Measurements from ENCODE around the gene DACT1.
"Not testable (repeated sequence)": the region's sequence is repeated elsewhere in the genome, so short reads cannot be mapped to it uniquely, and the experiment has no call there.

Gene DACT1

DNA sequence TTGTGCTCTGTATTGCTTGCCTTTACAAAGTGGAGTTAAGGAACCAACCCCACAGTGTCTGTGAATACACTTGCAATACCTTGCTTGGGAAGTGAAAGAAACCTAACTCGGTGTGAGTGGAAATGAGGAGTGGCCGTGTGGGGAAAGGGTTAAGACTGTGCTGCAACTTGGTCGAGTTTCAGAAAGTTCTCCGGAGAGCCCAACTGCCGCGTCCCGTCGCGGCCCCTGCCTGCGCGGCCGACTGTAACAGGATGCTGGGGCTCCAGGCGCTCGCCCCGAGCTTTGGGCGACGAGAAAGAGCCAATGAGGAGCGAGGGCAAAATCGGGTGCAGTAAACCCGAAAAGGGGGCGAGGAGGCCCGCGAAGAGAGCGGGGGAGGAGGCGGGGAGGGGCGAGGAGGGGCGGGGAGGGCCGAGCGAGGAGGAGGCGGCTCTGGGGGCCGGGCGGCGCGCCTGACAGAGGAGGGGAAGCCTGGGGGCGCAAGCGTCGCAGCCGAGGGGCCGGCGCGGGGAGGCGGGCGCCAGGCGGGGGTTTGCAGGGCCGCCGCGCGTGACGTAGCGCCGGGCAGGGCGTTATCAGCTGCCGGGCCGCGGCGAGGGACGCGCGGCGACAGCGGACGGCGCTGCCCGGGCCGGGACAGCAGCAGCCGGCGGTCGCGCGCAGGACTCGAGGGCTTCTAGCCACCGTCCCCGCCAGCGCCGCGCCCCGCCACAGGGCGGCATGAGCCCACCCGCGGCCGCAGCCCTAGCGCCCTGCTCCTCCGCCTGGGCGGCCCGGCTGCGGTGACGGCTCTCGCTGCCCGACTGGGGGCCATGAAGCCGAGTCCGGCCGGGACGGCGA, at the start of gene DACT1:
DACT1 (plus strand) TSS at position 572 of the 840 bp plus-strand sequence; CDS start at position 813, 241 bp downstream.
- no peak for DNase-seq (ENCODE audit: extremely low read depth in 1 of 2, low read depth in 1 of 2)

- DNase-seq (ENCODE audit: extremely low read depth in 1 of 2, low read depth in 1 of 2): not testable (repeated sequence)
Observed at GRCh38 chr14:58588321-58588720, 49.4 kb upstream of the DACT1 start.

DNA sequence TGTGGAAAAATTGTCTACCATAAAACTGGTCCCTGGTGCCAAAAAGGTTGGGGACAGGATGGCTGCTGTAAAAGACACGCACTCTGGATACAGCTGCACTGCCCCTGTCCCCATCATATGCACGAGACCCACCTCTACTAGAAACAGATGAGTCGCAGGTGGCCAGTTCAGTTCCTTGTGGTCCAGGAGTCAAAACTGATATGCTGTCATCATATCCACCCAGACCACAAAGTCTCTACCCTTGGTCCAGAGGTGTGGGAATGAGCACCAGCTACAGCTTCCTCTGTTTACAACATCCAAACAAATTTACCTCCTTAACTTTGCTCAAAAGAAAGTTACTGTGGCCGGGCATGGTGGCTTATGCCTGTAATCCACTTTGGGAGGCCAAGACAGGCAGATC, 43.8 kb upstream of the DACT1 start:
- DNase-seq (ENCODE audit: extremely low read depth in 1 of 2, low read depth in 1 of 2): no peak

DNA sequence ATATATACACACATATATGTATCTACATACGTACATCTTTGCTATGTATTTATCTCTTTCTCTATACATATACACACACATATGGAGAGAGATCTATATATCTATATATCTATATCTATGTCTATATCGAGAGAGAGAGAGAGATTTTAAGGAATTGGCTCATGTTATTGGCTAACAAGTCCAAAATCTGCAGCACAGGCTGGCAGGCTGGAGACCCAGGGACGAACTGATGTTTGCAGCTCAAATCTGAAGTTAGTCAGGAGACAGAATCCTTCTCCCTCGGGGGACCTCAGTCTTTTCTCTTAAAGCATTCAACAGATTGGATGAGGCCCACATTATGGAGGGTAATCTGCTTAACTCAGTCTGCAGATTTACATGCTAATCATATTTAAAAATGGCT, 40.7 kb upstream of the DACT1 start:
- no peak for DNase-seq (ENCODE audit: extremely low read depth in 1 of 2, low read depth in 1 of 2)

- DNase-seq (ENCODE audit: extremely low read depth in 1 of 2, low read depth in 1 of 2): no peak
Observed at GRCh38 chr14:58598028-58598803, 39.5 kb upstream of the DACT1 start.

DNA sequence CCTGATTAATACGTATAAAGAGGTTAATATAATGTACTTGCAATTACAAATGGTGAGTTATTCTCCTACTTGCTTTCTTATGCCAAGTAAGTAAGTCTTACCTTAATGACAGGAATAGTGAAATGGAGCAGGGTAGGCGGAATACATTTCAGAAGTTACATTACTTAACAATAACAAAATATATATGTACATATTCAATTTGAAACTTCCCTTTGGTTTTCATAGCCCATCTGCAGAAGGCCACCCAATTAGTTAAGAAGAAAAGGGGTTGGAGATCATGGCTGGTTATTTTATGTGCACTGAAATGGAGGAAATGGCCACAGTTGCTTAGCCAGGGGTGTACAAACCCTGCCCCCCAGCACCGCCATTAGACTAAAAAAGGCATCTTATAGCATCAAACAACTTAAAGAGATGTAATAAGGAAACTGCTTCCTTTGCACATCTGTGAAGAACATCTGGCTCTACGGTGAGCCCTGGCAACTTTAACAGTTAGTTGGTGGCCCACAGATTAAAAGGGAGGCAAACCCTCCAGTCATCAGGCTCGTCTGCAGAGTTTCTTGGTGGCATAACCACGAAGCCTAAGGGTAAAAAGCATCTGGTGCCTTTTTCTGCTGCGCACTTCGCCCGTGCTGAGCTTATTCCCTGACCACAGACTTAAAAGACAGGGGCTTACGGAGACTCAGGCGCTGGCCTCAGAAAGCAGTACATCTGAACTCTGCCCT, 38.8 kb upstream of the DACT1 start:
- no peak for DNase-seq (ENCODE audit: extremely low read depth in 1 of 2, low read depth in 1 of 2)

DNA sequence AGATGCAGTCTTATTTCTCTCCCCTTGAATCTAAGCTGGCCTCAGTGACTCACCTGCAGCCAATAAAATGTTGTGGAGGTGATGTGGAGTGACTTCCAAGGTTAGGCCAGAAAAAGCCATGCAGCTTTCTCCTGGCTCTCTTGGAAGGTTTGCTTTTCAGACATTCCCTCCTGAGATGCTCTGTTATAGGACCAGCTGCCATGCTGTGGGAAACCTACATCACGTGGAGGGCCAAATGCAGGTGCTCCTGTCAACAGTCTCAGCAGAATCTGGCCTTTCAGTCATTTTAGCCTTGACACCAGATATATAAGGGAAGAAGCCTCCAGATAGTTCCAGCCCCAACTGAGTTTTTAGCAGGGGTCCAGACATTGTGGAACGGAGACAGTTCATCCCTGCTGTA, 38.1 kb upstream of the DACT1 start:
- no peak for DNase-seq (ENCODE audit: extremely low read depth in 1 of 2, low read depth in 1 of 2)

GRCh38 chr14:58605465-58605864, 32.3 kb upstream of the DACT1 start:
- no peak for DNase-seq (ENCODE audit: extremely low read depth in 1 of 2, low read depth in 1 of 2)

DNA sequence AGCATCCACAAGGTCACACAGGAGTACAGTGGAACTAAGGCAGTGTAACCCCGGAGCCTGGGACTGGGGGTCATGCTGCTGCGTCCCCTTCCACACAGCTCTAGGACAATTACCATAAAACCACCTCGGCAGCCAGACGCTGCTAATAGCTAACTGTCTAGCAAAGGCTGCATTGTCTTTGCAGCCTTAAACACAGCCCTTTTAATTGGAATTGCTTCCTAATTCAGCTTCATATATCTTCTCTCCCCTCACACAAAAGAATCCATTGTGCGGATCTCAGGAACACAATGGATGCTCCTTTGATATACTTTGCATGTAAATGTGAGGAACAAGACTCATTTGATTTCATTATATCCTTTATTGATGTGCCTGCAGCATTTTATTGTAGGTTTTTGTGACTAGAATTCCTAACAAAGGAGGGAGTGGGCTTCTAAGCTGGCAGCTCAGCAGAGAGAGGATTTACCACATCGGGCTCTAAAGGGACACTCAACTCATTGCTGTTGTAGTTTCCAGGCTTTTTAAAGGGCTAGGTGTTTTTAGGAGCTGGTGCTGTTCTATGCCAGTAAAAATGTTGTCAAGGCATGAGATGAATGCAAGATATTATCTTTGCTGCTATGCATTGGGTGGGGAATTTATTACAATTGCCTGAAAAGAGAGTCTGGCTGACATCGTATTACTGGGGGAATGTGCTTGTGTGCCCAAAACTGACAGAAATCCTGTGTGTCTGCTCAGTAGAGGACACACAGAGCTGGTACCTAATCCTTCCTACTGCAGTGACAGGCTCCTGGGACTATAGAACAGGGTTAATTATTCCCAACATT, 30.4 kb upstream of the DACT1 start:
- no peak for DNase-seq (ENCODE audit: extremely low read depth in 1 of 2, low read depth in 1 of 2)

- DNase-seq (ENCODE audit: extremely low read depth in 1 of 2, low read depth in 1 of 2): no peak
Observed at GRCh38 chr14:58607952-58608317, 29.8 kb upstream of the DACT1 start.

- DNase-seq (ENCODE audit: extremely low read depth in 1 of 2, low read depth in 1 of 2): no peak
Observed at GRCh38 chr14:58617619-58618018, 20.1 kb upstream of the DACT1 start.

DNA sequence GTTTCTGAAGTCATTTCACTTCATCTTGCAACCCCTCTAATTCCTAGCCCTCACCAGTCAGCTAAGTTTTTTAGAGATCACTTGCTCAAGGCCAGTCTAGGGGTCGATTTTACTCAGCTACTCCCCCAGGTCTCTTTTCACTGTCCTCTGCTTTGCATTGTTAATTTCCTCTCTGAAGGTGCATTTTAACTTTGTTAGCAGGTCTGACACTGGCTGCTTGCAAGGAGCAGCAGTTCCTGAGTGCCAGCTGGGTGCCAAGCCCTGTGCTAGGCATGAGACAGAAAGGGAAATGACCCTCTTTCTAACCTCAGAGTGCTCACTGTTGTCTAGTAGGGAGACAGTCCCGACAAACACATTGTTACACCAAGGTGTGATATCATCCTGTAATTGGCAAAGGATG, 17.8 kb upstream of the DACT1 start:
- DNase-seq (ENCODE audit: extremely low read depth in 1 of 2, low read depth in 1 of 2): no peak

GRCh38 chr14:58625438-58625837, 12.3 kb upstream of the DACT1 start:
- DNase-seq (ENCODE audit: extremely low read depth in 1 of 2, low read depth in 1 of 2): no peak

DNA sequence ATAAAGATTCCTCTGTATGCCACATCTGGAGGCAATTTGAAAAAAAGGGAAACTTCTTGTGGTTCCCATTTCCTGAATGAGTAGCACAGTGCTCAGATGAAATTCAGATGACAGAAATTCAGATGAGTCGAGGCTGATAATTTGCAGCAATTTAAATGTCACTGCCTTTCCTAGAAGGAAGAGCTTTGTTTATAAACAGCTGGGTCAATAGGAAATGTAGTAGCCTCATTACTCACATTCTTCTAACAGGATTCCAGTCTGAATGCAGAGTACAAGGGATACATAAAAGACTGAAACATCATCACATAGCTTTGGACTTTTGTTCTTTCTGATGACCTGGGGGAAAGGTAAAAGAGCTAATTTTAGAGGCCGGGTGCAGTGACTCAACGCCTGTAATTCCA, 11.3 kb upstream of the DACT1 start:
- DNase-seq (ENCODE audit: extremely low read depth in 1 of 2, low read depth in 1 of 2): no peak

DNA sequence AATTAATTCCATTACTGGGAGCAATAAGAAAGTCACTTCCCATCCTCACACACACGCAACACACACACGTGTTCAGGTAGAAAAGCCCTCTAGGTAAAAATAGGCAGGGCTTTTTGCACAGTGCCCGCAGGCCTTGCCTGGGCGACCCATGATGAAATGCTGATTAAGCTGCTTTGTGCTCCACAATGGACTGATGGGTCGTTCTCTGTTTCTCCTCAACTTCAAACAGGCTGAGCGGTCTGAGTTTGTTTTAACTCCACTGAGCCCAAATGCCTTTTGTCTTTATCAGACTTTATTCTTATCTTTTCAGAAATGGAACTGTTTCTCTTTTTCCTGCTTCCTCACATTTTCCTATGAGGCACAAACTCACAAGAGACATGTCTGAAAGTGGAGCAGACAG, 9.4 kb upstream of the DACT1 start:
- no peak for DNase-seq (ENCODE audit: extremely low read depth in 1 of 2, low read depth in 1 of 2)

GRCh38 chr14:58629281-58629680, 8.5 kb upstream of the DACT1 start:
- no peak for DNase-seq (ENCODE audit: extremely low read depth in 1 of 2, low read depth in 1 of 2)

GRCh38 chr14:58631732-58632131, 6.0 kb upstream of the DACT1 start:
- DNase-seq (ENCODE audit: extremely low read depth in 1 of 2, low read depth in 1 of 2): no peak

DNA sequence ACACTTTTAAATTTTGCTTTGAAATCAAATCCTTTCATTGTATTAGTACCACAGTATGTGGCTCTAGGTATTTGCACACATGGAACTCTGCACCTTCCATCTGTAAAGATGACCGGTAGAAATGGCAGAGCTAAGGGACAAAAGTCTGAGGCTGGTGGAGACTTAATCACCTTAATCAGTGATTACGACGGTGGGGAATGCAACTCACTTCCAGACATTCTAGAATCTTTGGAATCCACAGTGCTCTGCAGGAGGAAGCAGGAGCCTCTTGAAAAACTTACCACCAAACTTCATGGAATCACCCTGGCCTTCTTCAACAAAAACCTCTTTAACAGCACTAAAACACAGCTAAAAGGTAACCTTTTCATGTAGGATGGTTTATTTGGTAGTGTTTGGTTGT, 3.9 kb upstream of the DACT1 start:
- DNase-seq (ENCODE audit: extremely low read depth in 1 of 2, low read depth in 1 of 2): no peak

GRCh38 chr14:58634406-58635090, 3.2 kb upstream of the DACT1 start:
- DNase-seq (ENCODE audit: extremely low read depth in 1 of 2, low read depth in 1 of 2): no peak
